ENCODE results near the gene RNASEL.

RNASEL gene

GRCh38 chr1:182600745-182601415 is 11.8 kb upstream of the RNASEL start:
- TF ChIP-seq, protein P1, sequence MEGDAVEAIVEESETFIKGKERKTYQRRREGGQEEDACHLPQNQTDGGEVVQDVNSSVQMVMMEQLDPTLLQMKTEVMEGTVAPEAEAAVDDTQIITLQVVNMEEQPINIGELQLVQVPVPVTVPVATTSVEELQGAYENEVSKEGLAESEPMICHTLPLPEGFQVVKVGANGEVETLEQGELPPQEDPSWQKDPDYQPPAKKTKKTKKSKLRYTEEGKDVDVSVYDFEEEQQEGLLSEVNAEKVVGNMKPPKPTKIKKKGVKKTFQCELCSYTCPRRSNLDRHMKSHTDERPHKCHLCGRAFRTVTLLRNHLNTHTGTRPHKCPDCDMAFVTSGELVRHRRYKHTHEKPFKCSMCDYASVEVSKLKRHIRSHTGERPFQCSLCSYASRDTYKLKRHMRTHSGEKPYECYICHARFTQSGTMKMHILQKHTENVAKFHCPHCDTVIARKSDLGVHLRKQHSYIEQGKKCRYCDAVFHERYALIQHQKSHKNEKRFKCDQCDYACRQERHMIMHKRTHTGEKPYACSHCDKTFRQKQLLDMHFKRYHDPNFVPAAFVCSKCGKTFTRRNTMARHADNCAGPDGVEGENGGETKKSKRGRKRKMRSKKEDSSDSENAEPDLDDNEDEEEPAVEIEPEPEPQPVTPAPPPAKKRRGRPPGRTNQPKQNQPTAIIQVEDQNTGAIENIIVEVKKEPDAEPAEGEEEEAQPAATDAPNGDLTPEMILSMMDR (IDR thresholded peaks at IDR 0.05; ENCODE audit: low read depth, low read length, missing control alignments) = no peak
- no peak for DNase-seq (ENCODE audit: extremely low read depth, low read depth)
- peak overlapping the region; percentile 78 for H3K4me3 ChIP-seq (replicated peaks; ENCODE audit: low read depth, low read length)

GRCh38 chr1:182600036-182600713 is 11.1 kb upstream of the RNASEL start:
- H3K4me3 ChIP-seq (replicated peaks; ENCODE audit: low read depth, low read length) = no peak overlapping the region
- TF ChIP-seq, protein P1 (IDR thresholded peaks at IDR 0.05; ENCODE audit: low read depth, low read length, missing control alignments) = no peak
- no peak for DNase-seq (ENCODE audit: extremely low read depth, low read depth)

DNA sequence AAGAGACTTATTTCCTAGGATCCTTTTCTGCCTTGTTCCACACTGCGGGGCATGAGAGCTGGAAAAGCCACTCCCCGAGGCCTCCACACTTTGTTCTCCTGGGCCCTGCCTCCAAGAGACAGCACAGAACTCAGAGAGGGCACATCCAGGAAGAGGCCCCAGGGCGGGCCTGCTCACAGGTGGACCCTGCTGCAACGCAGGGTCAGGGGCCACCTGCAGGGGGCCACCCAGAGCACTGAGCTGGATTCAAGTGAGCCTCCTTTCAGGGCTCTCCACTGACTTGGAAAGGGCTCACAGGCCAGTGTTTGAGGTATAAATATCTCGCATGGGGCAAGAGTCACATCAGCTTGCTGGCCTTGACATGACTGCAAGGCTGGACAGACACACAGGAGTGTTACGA is 10.3 kb upstream of the RNASEL start:
- no peak overlapping the region for H3K4me3 ChIP-seq (replicated peaks; ENCODE audit: low read depth, low read length)
- no peak for DNase-seq (ENCODE audit: extremely low read depth, low read depth)
- TF ChIP-seq, protein P1 (IDR thresholded peaks at IDR 0.05; ENCODE audit: low read depth, low read length, missing control alignments) = peak; percentile 51

GRCh38 chr1:182598296-182598695 is 9.2 kb upstream of the RNASEL start:
- H3K4me3 ChIP-seq (replicated peaks; ENCODE audit: low read depth, low read length) = no peak overlapping the region
- TF ChIP-seq, protein P1 (IDR thresholded peaks at IDR 0.05; ENCODE audit: low read depth, low read length, missing control alignments) = no peak
- no peak for DNase-seq (ENCODE audit: extremely low read depth, low read depth)

DNA sequence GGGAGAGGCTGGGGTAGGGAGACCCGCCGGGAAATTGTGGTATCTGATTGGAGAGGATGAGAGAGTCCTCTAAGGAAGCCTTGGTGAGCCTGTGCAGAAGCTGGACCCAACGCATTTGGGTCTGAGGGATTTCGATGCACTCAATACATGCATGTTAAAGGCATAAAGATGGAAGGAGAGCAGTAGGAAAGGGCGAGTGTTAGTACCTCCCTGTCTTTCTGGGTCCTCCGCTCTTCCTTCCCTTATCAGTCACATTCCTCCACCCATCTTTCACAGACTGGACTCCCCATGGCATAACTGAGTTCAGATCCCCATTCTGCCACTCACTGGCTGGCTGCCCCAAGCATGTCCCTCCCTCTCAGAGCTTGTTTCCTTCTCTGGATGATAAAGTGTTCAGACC is 7.9 kb upstream of the RNASEL start:
- H3K4me3 ChIP-seq (replicated peaks; ENCODE audit: low read depth, low read length) = no peak overlapping the region
- TF ChIP-seq, protein P1 (IDR thresholded peaks at IDR 0.05; ENCODE audit: low read depth, low read length, missing control alignments) = no peak
- no peak for DNase-seq (ENCODE audit: extremely low read depth, low read depth)

DNA sequence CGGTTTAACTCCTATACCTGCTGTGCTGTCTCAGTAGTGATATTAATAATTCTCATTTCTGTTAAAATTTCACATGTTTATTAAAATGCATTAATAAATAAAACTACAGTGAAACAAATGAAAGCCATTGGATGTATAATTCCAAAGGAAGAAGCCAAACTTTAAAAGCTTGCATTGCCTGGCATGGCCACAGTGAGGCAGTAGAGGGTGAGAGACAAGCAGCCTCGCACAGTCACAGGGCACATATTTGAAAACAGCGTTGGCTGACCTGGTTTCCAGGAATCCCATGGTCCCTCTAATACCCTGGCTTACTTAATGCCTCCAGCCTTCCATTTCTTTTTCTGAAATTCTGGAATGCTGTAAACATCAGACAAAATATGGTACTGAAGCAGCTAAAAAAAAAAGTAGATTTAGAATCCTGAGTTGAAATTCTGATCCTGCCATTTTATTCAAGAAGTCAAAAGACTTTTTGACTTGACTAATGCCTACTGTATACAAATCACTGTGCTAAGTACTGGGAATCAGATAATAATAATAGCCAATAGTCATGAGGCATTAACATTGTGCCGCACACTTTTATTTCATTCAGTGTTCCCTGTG is 6.7 kb upstream of the RNASEL start:
- H3K4me3 ChIP-seq (replicated peaks; ENCODE audit: low read depth, low read length) = no peak overlapping the region
- DNase-seq (ENCODE audit: extremely low read depth, low read depth) = peak; percentile 54
- TF ChIP-seq, protein P1 (IDR thresholded peaks at IDR 0.05; ENCODE audit: low read depth, low read length, missing control alignments) = peak; percentile 88
